ENCODE measurements around the gene NTNG2. TPM values are rescaled to one million over a fixed set of nuclear protein-coding genes. Genes with fewer than 3 reads are reported as not detected.

The NTNG2 gene
- 17.5 TPM for total RNA-seq

GRCh38 chr9:132161743-132162184, at the start of gene NTNG2:
Gene NTNG2, plus strand, starts transcription at chr9:132162058. Its CDS starts 4,774 bp downstream, at chr9:132166832.

Other genes with a start within 250 kb of the NTNG2 start
- 17.8 TPM for gene MED27, start 82.2 kb upstream of the NTNG2 start, total RNA-seq
- gene SETX, start 192.9 kb downstream of the NTNG2 start, total RNA-seq = 114 TPM
- 12.8 TPM for gene TTF1, start 244.8 kb downstream of the NTNG2 start, total RNA-seq
- gene CFAP77, start 248.2 kb downstream of the NTNG2 start, total RNA-seq = not detected